ENCODE results near the gene FRAT1.

- TF ChIP-seq, protein P1, sequence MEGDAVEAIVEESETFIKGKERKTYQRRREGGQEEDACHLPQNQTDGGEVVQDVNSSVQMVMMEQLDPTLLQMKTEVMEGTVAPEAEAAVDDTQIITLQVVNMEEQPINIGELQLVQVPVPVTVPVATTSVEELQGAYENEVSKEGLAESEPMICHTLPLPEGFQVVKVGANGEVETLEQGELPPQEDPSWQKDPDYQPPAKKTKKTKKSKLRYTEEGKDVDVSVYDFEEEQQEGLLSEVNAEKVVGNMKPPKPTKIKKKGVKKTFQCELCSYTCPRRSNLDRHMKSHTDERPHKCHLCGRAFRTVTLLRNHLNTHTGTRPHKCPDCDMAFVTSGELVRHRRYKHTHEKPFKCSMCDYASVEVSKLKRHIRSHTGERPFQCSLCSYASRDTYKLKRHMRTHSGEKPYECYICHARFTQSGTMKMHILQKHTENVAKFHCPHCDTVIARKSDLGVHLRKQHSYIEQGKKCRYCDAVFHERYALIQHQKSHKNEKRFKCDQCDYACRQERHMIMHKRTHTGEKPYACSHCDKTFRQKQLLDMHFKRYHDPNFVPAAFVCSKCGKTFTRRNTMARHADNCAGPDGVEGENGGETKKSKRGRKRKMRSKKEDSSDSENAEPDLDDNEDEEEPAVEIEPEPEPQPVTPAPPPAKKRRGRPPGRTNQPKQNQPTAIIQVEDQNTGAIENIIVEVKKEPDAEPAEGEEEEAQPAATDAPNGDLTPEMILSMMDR (IDR thresholded peaks at IDR 0.05): no peak
- TF ChIP-seq POLR2A (IDR thresholded peaks at IDR 0.05): no peak
These were observed 37.3 kb downstream of the FRAT1 start for GRCh38 chr10:97356318-97356914.
